Activated T-cell treated with anti-CD3 and anti-CD28 coated beads for 4 hours (primary cell): ENCODE data around the gene RASSF3.
A peak's percentile ranks its signal among the peaks of the same experiment; 100 is the strongest.
"Not testable (repeated sequence)": the region's sequence is repeated elsewhere in the genome, so short reads cannot be mapped to it uniquely, and the experiment has no call there.

Experiments
- DNase-seq: peaks from one replicate; pipeline ENCODE4 v3.0.0-alpha.2; 2020

Gene RASSF3

DNA sequence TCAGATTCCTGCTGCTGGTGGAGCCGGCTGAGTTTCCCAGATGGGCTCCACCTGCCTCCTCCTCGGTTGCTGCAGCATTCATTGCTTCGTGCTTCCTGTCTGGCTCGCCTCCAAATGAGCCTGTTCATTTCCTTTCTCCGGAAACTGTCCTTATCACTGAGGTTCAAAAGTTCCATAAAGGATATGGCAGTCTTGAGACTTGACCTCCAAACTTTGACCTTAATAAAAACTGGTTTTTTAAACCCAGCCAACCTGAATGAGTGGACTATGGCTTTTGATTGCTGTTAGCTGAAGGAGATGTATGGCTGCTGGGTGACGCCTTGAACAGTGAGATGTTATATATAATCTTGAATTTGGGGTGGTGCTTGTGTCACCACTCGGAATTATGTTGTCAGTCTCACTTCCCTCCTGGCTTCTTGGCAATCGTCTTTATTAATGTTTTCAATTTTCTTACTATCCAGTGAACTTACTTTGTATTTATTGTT, 62.7 kb downstream of the RASSF3 start:
- no peak for DNase-seq

DNA sequence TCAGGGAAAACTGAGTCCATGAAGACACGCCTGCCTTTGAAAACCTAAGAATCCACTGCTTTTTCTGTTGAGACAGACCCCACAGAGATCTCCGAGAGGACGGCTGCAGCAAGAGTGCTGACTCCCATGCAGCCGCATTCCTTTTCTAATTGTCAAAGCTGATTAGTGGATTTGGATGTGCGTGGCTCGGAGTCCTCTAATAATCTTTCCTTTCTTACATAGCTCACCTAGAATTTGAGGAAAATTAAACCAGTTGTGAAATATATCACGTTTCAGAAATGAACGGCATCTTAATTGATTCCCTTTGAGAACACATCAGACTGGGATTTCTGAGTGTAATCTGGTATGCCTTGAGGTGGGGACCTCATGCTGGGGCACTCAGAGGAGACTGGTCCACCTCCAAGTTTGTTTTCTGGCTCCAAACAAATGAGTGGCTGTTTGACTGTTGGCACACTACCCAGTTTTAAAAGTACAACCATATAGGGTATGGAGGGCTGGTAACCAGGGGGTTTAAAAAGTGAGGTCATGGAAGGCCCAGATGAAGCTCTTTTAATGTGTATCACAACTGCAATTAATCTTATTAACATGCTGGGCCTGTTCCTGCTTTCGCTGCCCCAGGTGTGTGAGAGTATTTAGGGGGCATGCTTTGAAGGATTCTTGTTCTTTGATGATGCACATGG, 63.3 kb downstream of the RASSF3 start:
- no peak for DNase-seq

DNA sequence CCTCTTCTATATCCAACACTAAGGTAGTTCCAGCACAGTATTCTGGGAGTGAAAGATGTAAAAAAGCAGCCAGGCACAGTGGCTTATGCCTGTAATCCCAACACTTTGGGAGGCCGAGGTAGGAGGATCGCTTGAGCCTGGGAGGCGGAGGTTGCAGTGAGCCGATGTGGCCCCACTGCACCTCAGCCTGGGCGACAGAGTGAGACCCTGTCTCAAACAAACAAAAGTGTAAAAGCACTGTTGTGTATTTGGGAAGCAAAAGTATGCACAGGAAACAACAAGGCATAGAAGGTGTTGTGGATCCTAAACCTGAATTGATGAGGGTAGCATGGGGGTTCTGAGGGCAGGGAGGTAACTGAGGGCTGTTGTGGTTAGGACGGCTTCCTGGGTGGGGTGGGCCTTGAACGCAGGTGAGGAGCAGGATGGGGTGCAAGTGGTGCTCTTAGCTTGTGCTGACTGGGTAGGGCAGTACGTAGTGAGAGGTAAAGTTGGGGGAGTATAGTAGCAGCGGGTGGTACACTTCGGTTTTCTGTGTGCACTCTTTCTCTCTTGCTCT, 64.2 kb downstream of the RASSF3 start:
- no peak for DNase-seq

DNA sequence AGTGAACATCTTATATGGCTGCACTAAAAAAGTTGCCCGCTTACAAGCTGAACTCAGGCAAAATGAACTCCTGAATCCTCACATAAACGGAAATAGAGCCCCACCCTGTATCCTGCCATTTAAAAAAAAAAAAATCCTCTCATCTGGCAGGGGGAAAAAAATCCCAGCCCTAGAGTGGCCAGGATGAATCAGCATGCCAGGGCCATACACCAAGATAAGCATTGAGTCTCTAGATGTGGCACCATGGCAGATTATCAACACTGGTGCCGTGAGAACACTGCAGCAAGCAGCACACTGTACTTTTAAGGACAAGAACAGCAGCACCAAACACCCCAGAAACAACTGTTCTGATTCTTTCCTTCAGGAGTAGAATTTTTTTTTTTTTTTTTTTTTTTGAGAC, 65.5 kb downstream of the RASSF3 start:
- DNase-seq, result no peak

DNA sequence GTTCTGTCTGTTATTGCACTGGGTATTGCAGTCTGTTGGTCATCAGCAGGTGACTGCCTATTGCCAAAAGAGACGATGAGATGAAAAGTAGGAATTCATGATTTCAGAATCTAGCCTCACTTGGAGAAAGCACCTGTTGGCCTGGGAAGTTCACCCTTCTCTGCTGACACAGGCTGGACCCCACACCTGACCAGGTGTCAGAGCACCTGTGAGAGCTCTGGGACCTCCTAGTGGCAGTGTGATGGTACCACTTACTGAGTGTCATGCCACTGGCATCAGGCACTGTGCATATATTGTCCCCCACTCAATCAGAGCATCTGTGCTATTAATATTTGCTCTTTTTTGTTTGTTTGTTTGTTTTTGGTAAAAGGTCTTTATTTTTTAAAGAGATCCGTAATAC, 68.0 kb downstream of the RASSF3 start:
- no peak for DNase-seq

DNA sequence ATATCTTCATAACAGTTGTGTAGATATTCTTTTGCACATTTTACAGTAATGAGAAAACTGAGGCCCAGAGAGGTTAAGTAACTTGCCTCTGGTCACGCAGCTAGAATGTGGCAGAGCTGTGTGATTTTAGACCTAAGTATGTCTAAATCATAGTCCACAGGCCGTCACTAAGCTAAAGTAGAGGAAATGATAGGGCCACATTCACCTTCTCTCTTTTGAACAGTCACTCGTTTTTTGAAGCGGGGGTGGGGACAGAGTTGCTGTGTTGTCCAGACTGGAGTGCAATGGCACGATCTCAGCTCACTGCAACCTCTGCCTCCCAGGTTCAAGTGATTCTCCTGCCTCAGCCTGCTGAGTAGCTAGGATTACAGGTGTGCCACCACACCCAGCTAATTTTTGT, 68.5 kb downstream of the RASSF3 start:
- no peak for DNase-seq

DNA sequence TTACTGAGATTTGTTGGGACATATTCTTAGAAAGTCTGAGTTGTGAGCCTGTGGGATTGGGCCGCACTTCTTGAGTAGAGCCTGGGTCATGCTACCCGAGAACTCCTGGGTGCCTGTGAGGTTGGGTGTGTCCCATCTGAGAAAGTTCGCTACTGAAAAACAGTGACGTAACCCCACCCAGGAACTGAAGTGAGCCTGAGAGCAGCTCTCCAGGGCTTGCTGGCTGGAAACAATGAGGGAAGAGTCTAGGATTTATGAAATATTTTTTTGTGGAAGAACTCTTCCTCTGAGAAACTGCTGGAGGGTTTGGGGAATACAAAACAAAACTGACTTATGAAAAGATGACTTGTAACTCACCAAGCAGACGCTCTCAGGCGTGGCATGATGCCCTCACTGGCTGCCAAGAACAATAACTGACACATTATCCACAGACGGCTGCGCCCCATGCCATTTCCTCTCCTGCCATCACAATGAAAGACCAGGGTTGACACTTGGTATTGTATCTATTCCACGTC, 69.2 kb downstream of the RASSF3 start:
- DNase-seq, result peak; percentile 44

DNA sequence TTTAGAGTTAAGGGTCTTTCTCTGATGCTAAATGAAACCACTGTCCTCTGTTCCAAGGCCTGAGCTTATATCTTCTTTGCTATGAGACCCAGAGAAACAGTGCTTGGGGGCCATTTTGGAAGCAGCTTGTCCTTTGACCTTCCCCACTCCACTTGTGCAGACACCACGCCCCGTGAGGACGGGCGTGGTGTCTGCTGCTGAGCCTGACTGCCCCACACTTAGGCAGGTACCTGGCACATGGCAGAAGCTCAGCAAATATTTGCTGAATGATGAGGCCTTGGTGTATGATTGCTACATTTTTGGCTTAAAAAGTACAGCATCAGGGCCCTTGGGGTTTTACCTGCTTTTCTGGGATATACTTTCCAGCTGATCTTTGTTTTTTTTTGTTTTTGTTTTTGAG, 69.9 kb downstream of the RASSF3 start:
- DNase-seq, result no peak

DNA sequence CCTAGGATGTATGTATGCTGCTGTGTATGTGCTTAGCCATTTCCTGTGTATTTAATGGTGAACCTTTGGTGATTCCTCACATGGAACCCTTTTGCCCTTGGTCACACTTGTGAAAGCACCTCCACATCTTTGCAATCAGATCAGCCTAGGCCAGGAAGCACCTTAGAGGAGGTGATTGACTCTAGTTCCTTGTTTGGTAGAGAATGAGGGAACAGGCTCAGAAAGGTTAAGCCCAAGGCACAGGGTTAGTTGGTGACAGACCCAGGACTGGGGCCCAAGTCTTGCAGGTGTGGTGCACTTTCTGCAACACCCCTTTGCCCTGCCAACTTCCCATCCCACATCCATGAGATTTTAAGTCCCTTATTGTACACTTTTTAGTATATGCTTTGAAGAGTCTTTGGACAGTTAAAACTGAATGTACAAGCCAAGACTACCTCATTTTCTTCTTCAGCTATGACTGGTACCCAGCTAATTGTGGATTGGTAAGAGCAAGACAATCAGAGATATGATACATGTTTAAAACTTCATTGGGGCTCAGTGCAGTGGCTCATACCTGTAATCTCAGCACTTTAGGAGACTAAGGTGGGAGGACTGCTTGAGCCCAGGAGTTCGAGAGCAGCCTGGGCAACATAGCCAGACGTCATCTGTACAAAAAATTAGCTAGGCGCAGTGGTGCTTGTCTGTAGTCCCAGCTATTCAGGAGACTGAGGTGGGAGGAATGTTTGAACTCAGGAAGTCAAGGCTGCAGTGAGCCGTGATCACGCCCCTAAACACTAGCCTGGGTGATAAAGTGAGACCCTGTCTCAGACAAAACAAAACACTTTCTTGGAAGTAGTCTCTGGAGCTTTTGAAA, 71.1 kb downstream of the RASSF3 start:
- no peak for DNase-seq

DNA sequence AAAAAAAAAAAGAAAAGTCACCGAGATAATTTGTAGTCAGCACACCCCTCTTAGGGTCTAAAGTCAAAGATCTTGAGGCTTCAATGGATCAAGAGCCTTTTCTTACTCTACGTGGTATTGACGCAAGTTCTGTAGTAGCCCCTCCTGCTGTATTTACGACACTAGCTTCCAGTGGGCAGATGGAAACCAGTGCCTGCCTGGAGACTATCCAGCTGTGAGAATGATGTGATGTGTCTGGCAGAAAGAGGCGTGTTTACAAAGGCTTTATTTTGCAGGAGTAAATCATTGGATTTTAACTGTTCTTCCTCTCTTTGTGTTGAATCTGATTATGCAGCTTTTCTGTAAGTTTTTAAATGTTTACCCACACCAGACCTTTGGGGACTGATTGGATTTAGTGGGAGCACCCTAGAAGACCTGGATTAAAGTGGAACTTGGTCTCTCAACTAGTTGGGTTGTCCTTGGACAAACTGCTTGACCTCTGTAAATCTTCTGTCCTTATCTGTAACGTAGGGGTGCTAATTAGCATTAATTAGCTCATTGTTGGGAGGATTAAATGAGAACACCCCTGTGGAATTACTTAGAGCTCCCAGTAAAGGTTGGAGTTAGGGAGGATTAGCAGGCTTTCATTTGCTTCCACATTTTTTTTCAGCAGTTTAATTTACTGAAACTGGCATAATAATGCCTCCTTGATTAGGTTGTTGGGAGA, 72.4 kb downstream of the RASSF3 start:
- DNase-seq, result no peak

DNA sequence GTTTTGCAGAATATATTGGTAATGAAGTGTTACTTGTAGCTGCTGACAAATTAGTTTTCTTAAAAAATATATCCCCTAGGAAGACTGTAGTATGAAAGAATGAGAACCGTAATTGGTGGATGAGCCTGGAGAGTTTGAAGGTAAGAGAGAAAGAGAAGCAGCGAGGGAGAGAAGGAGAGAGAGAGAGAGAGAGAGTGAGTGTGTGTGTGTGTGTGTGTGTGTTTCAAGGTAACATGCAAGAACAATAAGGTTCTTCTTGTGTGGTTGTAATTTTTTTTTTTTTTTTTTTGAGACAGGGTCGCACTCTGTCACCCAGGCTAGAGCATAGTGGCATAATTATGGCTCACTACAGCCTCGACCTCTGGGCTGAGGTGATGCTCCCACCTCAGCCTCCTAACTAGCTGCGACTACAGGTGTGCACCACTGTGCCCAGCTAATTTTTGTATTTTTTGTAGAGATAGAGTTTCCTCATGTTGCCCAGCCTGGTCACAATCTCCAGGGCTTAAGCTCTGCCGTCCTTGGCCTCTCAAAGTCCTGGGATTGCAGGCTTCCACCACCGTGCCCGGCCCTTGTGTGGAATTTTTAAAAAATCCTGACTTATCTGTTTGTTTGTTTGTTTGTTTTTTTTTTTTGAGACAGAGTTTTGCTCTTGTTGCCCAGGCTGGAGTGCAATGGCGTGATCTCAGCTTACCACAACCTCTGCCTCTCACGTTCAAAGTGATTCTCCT, 73.7 kb downstream of the RASSF3 start:
- no peak for DNase-seq

DNA sequence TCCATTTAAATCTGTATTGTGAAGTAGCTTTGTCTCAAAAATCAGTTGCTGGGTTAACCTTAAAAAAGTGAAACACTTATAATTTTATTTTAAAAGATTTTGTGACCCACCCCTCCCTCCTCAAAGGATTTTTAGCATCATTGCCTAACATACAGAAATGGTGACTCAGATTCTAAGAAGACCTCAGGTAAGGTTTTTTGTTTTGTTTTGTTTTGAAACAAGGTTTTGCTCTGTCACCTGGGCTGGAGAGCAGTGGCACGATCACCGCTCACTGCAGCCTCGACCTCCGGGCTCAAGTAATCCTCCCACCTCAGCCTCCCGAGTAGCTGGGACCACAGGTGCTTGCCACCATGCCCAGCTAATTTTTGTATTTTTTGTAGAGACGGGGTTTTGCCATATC, 74.8 kb downstream of the RASSF3 start:
- no peak for DNase-seq

DNA sequence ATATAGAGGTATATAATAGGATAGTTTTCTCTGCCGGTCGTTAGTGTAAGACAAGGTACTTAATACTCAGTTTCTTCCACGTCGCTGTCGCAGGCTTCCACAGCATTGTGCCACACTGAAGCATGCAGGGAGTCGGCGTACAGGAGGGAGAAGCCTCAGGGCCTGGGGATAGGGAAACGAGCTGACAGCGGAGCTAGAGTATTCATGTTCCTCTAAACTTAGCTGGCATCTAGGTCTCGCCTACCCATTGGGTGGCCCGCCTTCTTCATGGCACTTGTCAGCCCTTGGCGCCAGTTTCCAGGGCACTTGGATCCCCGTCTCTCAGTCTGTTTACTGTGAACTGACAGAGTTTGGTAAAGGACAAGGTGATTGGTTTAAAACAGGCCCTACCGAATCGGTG, 75.3 kb downstream of the RASSF3 start:
- DNase-seq, result no peak

DNA sequence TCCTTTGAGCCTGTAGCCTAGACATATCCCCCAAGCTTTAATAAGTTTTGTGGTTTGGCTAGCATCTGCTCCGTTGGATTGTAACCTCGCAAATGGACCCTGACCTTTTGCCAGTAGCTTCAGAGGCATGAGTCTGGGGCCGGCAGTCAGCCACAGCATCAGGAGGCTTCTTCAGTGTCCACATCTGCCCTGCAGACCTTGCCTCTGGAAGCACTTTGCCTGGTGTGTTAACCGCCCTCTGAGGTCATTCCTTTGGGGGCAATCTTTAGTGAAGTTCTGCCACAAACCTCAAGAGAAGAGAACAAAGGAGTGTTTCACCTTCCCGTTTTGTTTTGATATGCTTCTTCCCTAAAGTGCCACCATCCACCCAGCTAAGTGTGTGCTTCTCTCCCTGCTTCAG, 77.5 kb downstream of the RASSF3 start:
- DNase-seq, result no peak

DNA sequence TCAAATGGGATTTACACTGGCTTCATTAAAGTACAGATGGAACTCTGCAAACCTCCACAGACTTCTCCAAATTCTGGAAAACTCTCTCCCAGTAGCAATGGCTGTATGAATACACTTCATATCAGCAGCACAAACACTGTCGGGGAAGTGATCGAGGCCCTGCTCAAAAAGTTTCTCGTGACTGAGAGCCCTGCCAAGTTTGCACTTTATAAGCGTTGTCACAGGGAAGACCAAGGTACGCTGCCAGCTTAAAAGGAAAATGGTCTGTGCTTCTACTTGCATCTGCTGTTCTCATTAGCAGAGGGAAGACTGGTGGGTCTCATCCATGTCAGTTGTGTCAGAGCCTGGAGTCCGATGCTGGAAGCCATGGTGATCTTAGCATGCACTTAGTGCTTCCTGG, 77.9 kb downstream of the RASSF3 start:
- DNase-seq, result no peak

DNA sequence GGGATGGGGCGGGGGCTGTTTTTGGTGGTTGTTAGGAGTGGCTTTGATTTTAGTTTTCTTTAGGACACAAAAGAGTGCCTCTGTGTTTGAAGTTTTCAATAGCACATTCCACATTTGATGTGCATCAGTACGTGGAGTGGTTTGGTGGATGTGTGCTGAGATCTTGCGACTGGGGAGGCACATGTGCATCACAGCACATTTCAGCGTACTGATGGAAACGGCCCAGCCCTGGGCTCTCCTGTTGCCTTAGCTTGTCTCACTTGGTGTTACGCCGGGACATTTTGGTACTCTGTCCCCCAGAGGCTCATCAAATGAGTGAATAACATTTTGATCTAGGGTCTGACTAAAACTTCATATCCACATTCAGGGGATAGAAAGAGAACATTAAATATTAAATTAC, 78.4 kb downstream of the RASSF3 start:
- DNase-seq, result no peak

DNA sequence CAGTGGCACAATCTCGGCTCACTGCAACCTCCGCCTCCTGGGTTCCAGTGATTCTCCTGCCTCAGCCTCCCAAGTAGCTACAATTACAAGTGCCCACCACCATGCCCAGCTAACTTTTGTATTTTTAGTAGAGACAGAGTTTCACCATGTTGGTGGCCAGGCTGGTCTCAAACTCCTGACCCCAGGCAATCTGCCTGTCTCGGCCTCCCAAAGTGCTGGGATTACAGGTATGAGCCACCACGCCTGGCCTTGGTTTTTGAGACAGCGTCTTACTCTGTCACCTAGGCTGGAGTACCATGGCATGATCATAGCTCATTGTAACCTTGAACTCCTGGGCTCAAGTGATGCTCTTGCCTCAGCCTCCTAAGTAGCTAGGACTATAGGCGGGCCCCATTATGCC, 79.9 kb downstream of the RASSF3 start:
- DNase-seq, result not testable (repeated sequence)

DNA sequence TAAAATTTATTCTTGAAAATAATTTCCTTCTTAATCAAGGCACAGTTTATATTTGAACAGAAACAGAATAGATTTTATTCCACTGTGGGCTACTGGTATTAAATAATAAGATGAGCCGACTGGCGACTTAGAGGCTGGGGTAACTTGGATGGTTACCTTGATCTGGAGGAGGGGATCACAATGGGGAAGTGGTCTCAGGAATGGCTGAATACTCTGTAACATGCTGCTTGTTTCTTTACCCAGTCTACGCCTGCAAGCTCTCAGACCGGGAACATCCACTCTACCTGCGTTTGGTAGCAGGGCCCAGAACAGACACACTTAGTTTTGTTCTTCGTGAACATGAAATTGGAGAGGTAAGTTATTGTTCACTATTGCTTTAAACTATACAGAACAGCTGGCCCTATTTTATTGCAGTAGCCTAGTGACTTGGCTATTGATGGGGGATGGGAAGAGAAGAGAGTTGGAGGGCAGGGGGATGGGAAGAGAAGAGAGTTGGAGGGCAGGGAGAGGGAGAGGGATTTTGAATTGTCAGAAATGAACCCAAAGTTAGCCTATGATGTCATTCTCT, 81.0 kb downstream of the RASSF3 start:
- no peak for DNase-seq

DNA sequence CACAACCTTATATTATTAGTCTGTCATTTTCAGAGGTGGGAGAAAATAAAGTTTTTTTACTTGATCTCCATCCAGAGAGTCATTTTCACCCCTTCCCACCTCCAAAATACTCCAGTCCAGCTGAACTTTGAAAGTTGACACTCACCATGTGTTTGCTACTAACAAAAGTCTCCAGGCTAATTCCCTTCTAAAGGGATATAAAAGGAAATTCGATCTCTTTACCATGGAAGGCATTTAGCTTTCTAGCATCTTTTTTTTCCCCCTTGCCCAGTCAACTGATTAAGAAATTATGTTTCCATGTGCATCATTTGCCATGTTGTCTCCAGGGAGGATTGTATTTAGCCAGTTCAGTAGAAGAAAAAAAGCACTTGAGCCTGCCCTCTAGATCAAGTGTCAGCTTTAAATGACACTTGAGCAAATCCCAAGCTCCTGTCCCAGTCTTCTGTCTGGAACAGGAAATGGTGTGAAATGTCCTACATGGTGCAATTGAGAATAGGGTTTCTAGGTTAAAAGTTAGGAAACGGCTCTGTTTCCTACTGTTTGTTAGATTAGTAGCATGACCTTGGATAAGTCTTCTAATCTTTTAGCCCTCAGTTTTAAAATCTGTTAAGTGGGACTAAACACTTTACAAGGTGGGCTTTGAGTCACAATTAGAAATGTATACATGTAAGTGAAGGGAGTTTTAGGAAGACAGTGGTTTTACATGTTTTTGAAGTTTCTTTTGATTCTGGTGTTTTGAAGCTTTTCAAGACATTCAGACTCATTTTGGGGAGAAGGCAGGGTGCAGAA, 81.7 kb downstream of the RASSF3 start:
- DNase-seq, result no peak

DNA sequence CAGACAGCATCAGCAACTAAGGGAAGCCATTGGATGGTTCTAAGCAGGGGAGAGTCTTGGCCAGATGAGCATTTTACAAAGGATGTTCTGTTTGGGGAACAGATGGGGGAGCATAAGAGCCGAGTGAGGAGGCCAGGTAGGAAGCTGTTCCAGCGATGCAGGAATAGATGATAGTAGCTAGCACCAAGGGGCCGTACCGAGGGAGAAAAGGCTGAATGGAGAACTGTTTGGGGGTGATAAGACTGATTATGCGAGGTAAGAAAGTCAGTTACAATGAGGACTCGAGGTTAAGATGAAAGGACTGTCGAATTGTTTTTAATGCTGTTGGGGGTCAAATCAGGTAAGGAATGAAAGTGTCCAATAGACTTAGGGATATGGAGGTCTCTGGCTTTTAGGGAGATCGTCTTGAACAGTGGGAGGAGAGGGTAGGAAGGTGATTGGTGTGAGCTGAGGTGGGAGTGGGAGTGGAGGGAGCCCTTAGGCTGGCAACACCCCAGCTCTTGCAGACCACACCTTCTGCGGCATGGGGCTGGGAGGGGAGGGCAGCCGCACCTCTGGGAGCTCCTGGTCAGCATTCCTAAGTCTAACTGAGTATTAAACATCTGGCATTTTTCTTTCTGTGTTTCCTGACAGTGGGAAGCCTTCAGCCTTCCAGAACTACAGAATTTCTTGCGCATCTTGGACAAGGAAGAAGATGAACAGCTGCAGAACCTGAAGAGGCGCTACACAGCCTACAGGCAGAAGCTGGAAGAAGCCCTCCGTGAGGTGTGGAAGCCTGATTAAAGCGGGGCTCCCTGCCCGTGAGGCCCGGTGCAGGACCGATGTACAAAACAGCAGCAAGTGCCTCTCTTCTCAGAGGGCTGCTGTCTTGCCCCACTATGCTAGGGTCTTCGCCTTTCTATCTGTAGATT, 84.1 kb downstream of the RASSF3 start:
- DNase-seq, result no peak
